ENCODE results near the gene BSG. TPM values are rescaled to one million over a fixed set of nuclear protein-coding genes. Genes with fewer than 3 reads are reported as not detected.

Gene BSG
- total and polyA plus RNA-seq, 10 of the 15 experiments (the other 5 are each of a cell fraction or from before 2014, with no cell fraction given): 2.8 to 297 (median 199) TPM

DNA sequence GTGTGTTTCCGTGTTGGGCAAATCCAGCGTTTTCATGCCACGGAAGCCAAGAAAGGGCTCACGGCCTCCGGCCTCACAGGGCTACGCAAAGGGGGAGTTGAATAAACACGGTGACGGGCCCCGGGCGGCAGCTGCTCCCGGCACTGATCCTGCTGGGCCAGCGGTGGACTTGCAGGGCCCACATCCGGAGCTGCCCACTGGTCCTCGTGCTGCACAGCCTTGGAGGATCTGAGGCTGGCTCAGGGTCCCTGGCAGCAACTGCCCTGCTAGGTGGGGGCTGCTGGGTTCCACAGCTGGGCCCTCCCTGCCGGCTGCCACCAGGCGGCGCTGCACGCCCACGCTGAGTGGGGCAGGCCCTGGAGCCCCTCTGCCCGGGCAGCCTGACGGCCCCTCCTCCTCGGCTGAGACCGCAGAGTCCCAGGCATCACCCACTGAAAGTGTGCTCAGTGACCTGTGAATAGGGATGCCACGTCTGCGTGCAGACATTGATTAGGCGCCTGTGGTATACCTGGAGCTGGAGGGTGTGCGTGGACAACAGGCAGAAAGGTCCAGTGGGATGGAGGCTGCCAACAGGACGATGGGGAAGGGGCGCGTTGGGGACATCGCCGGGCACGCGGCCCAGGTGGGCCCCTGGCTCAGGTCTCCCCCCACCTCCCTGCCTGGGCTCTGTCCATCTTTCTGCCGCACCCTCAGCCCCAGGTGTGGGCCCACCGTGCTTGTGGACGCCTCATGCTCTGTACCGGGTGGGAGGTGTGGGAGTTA lies 12.0 kb downstream of the BSG start (continued):
- TF ChIP-seq, protein P1, sequence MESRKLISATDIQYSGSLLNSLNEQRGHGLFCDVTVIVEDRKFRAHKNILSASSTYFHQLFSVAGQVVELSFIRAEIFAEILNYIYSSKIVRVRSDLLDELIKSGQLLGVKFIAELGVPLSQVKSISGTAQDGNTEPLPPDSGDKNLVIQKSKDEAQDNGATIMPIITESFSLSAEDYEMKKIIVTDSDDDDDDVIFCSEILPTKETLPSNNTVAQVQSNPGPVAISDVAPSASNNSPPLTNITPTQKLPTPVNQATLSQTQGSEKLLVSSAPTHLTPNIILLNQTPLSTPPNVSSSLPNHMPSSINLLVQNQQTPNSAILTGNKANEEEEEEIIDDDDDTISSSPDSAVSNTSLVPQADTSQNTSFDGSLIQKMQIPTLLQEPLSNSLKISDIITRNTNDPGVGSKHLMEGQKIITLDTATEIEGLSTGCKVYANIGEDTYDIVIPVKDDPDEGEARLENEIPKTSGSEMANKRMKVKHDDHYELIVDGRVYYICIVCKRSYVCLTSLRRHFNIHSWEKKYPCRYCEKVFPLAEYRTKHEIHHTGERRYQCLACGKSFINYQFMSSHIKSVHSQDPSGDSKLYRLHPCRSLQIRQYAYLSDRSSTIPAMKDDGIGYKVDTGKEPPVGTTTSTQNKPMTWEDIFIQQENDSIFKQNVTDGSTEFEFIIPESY (IDR thresholded peaks at IDR 0.05): no peak
- peak; percentile 73; the same call in 1 of the 2 replicates for TF ChIP-seq SMARCA5 (IDR thresholded peaks at IDR 0.05)
- TF ChIP-seq E2F8 (IDR thresholded peaks at IDR 0.05; ENCODE audit: low read depth, partially characterized antibody): peak; percentile 21
- TF ChIP-seq IKZF1 (conservative IDR thresholded peaks at IDR 0.05): peak; percentile 55; the same call in 1 of the 2 replicates
- peak; percentile 44 for TF ChIP-seq YY1 (IDR thresholded peaks at IDR 0.05; ENCODE audit: low read depth, low read length)
- peak; percentile 44; the same call in 1 of the 2 replicates for TF ChIP-seq BMI1 (IDR thresholded peaks at IDR 0.05; ENCODE audit: borderline replicate concordance)
- TF ChIP-seq POU2F2 (IDR thresholded peaks at IDR 0.05; ENCODE audit: borderline replicate concordance, low read depth, low read length): peak; percentile 63; the same call in 1 of the 3 replicates
- TF ChIP-seq, protein P2, sequence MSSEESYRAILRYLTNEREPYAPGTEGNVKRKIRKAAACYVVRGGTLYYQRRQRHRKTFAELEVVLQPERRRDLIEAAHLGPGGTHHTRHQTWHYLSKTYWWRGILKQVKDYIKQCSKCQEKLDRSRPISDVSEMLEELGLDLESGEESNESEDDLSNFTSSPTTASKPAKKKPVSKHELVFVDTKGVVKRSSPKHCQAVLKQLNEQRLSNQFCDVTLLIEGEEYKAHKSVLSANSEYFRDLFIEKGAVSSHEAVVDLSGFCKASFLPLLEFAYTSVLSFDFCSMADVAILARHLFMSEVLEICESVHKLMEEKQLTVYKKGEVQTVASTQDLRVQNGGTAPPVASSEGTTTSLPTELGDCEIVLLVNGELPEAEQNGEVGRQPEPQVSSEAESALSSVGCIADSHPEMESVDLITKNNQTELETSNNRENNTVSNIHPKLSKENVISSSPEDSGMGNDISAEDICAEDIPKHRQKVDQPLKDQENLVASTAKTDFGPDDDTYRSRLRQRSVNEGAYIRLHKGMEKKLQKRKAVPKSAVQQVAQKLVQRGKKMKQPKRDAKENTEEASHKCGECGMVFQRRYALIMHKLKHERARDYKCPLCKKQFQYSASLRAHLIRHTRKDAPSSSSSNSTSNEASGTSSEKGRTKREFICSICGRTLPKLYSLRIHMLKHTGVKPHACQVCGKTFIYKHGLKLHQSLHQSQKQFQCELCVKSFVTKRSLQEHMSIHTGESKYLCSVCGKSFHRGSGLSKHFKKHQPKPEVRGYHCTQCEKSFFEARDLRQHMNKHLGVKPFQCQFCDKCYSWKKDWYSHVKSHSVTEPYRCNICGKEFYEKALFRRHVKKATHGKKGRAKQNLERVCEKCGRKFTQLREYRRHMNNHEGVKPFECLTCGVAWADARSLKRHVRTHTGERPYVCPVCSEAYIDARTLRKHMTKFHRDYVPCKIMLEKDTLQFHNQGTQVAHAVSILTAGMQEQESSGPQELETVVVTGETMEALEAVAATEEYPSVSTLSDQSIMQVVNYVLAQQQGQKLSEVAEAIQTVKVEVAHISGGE (CRISPR knock-in tag; IDR thresholded peaks at IDR 0.05): no peak
- TF ChIP-seq NRF1 (conservative IDR thresholded peaks at IDR 0.05; ENCODE audit: low read depth, low read length): no peak
- peak; percentile 94 for TF ChIP-seq POLR2AphosphoS2 (IDR thresholded peaks at IDR 0.05; ENCODE audit: low read depth, low read length)
- peak; percentile 5; the same call in 1 of the 2 replicates for TF ChIP-seq RUNX3 (IDR thresholded peaks at IDR 0.05; ENCODE audit: low read length)
- no peak for TF ChIP-seq SUZ12 (IDR thresholded peaks at IDR 0.05; ENCODE audit: unreplicated experiment)
- no peak for TF ChIP-seq SREBF2 (IDR thresholded peaks at IDR 0.05; ENCODE audit: low read length)
- TF ChIP-seq MYB (IDR thresholded peaks at IDR 0.05; ENCODE audit: borderline replicate concordance, low read depth, low read length): peak; percentile 3; the same call in 1 of the 2 replicates
- TF ChIP-seq HCFC1 (IDR thresholded peaks at IDR 0.05; ENCODE audit: low read length): no peak
- no peak for TF ChIP-seq ASH2L (IDR thresholded peaks at IDR 0.05; ENCODE audit: borderline replicate concordance, low read depth)
- no peak for TF ChIP-seq MEF2B (IDR thresholded peaks at IDR 0.05; ENCODE audit: partially characterized antibody, poor library complexity, severe bottlenecking)
- peak; percentile 29; the same call in 1 of the 2 replicates for TF ChIP-seq POLR2AphosphoS5 (IDR thresholded peaks at IDR 0.05; ENCODE audit: low read length)
- TF ChIP-seq JUND (IDR thresholded peaks at IDR 0.05; ENCODE audit: low read depth, low read length): no peak
- TF ChIP-seq LARP7 (IDR thresholded peaks at IDR 0.05): peak; percentile 60; the same call in 1 of the 2 replicates
